Thyroid gland (tissue), 4 donors: ENCODE measurements around the gene UFC1.

Source experiments
- POLR2A ChIP-seq, 2 donors: fragments of 450-650 bp; IDR thresholded peaks; one replicate each; pipeline ENCODE4 v1.6.1; 2017; ENCODE audit warnings: antibody characterized with exemption in 2 of 2, mild to moderate bottlenecking in 2 of 2, moderate library complexity in 1 of 2
- TF ChIP-seq, protein P1 (sequence below), 6 experiments: fragments of 200-600 bp in 3 of 6; fragments of 450-650 bp in 3 of 6; sonication (generic) in 3 of 6; IDR thresholded peaks; one replicate each; pipeline ENCODE4 v1.5.1; 2016 to 2019; ENCODE audit warnings: antibody characterized with exemption in 6 of 6, mild to moderate bottlenecking in 2 of 6, inconsistent platforms in 1 of 6, moderate library complexity in 1 of 6

DNA sequence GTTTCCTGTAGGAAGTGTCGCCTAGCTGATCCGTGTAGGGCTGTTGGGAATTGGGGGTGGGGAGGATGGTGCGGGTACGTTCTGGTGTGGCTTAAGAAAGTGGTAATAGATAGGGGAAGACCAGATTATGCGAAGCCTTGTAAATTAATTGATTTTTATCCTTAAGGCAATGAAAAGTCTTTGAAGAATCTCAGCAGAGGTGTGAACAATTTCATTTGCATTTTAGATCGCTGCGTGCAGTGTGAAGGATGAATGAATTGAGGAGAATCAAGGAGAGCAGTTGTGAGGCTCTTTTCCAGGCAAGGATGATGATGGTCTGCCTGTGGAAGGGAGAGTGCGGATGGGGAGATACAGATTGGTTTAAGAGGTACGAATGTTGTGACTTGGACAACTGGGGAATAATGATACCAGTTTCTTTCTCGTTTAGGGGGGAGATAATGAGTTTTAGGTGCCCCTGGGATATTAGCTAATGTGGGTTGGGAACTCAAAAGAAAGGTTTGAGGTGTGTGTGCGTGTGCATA lies 20.5 kb upstream of the UFC1 start:
- no peak for TF ChIP-seq POLR2A (IDR thresholded peaks at IDR 0.05)
- TF ChIP-seq, protein P1, sequence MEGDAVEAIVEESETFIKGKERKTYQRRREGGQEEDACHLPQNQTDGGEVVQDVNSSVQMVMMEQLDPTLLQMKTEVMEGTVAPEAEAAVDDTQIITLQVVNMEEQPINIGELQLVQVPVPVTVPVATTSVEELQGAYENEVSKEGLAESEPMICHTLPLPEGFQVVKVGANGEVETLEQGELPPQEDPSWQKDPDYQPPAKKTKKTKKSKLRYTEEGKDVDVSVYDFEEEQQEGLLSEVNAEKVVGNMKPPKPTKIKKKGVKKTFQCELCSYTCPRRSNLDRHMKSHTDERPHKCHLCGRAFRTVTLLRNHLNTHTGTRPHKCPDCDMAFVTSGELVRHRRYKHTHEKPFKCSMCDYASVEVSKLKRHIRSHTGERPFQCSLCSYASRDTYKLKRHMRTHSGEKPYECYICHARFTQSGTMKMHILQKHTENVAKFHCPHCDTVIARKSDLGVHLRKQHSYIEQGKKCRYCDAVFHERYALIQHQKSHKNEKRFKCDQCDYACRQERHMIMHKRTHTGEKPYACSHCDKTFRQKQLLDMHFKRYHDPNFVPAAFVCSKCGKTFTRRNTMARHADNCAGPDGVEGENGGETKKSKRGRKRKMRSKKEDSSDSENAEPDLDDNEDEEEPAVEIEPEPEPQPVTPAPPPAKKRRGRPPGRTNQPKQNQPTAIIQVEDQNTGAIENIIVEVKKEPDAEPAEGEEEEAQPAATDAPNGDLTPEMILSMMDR (IDR thresholded peaks at IDR 0.05) = no peak
